ENCODE measurements around the gene SNX1.

The SNX1 gene

GRCh38 chr15:64146885-64147681, 51.3 kb downstream of the SNX1 start:
- no peak for DNase-seq

GRCh38 chr15:64148168-64148567, 52.4 kb downstream of the SNX1 start:
- DNase-seq = no peak

- no peak for DNase-seq
Observed at GRCh38 chr15:64148581-64148980, 52.8 kb downstream of the SNX1 start.

GRCh38 chr15:64149424-64149823, 53.6 kb downstream of the SNX1 start:
- no peak for DNase-seq

- no peak for DNase-seq
Observed at GRCh38 chr15:64149893-64150578, 54.3 kb downstream of the SNX1 start.

- no peak for DNase-seq
Observed at GRCh38 chr15:64151727-64152506, 56.1 kb downstream of the SNX1 start, which contains the start of gene SNX22. Gene SNX22, plus strand, starts transcription at chr15:64151731. Its CDS starts 45 bp downstream, at chr15:64151776.

- DNase-seq = no peak
Observed at GRCh38 chr15:64152507-64153387, 57.0 kb downstream of the SNX1 start.

GRCh38 chr15:64153480-64154367, 57.9 kb downstream of the SNX1 start:
- peak; percentile 79 for DNase-seq

- DNase-seq = no peak
Observed at GRCh38 chr15:64155802-64156651, 60.2 kb downstream of the SNX1 start.

- no peak for DNase-seq
Observed at GRCh38 chr15:64156652-64157331, 61.0 kb downstream of the SNX1 start.

GRCh38 chr15:64157599-64158125, 61.9 kb downstream of the SNX1 start:
- no peak for DNase-seq

GRCh38 chr15:64158363-64159134, 62.8 kb downstream of the SNX1 start:
- no peak for DNase-seq

- DNase-seq = no peak
Observed at GRCh38 chr15:64161688-64162477, 66.1 kb downstream of the SNX1 start.

- no peak for DNase-seq
Observed at GRCh38 chr15:64162478-64162868, 66.7 kb downstream of the SNX1 start.

GRCh38 chr15:64162869-64163658, 67.3 kb downstream of the SNX1 start, which contains the start of gene PPIB:
Gene PPIB, minus strand, starts transcription at chr15:64163022. Its CDS starts 36 bp downstream, at chr15:64162986.
- peak; percentile 91 for DNase-seq

- no peak for DNase-seq
Observed at GRCh38 chr15:64163659-64164362, 68.0 kb downstream of the SNX1 start.

Data from kidney glomerular epithelial cell (primary cell).